Ascending aorta (tissue), 2 donors: Measurements from ENCODE around the gene DCHS1. TPM values are rescaled to one million over a fixed set of nuclear protein-coding genes. Genes with fewer than 3 reads are reported as not detected.

Source experiments
- DNase-seq, 2 donors: peaks; one replicate each; pipeline ENCODE4 v3.0.0-alpha.2; 2019; ENCODE audit warnings: low spot score in 2 of 2
- H3K27ac ChIP-seq, 2 donors: fragments of 200-600 bp; sonication (generic); one replicate each; pipeline ENCODE4 v1.5.1; 2016 to 2017; ENCODE audit warnings: mild to moderate bottlenecking in 1 of 2
- H3K27me3 ChIP-seq: fragments of 200-600 bp; sonication (generic); one replicate; pipeline ENCODE4 v1.5.1; 2017
- H3K36me3 ChIP-seq, 2 donors: fragments of 200-600 bp; sonication (generic); one replicate each; pipeline ENCODE4 v1.5.1; 2016
- H3K4me1 ChIP-seq, 2 donors: fragments of 200-600 bp; sonication (generic); one replicate each; pipeline ENCODE4 v1.5.1; 2016 to 2017; ENCODE audit warnings: mild to moderate bottlenecking in 1 of 2
- H3K4me3 ChIP-seq, 2 donors: fragments of 200-600 bp; sonication (generic); one replicate each; pipeline ENCODE4 v1.5.1; 2016 to 2017; ENCODE audit warnings: mild to moderate bottlenecking in 1 of 2
- H3K9me3 ChIP-seq, 2 donors: fragments of 200-600 bp; sonication (generic); one replicate each; pipeline ENCODE4 v1.5.1; 2016
- intact Hi-C: fragments of 100-400 bp; cut with DNase I; formaldehyde crosslinking; loops from one replicate; pipeline ENCODE4 v1.15.1; 2023
- total RNA-seq: library from RNA; depleted of rRNA; stranded (reverse); fragments of >200 nt; gene quantifications from one replicate; pipeline ENCODE4 v1.1.0, GENCODE V29; 2016
- TF ChIP-seq, protein P1 (sequence below), 3 experiments: fragments of 200-600 bp in 2 of 3; fragments of 450-650 bp in 1 of 3; sonication (generic) in 2 of 3; IDR thresholded peaks; one replicate each; pipeline ENCODE4 v1.5.1; 2016 to 2019; ENCODE audit warnings: antibody characterized with exemption in 3 of 3, mild to moderate bottlenecking in 1 of 3, moderate library complexity in 1 of 3

Gene DCHS1
- total RNA-seq, 1 donor from 2014 or later: 58.0 TPM

DNA sequence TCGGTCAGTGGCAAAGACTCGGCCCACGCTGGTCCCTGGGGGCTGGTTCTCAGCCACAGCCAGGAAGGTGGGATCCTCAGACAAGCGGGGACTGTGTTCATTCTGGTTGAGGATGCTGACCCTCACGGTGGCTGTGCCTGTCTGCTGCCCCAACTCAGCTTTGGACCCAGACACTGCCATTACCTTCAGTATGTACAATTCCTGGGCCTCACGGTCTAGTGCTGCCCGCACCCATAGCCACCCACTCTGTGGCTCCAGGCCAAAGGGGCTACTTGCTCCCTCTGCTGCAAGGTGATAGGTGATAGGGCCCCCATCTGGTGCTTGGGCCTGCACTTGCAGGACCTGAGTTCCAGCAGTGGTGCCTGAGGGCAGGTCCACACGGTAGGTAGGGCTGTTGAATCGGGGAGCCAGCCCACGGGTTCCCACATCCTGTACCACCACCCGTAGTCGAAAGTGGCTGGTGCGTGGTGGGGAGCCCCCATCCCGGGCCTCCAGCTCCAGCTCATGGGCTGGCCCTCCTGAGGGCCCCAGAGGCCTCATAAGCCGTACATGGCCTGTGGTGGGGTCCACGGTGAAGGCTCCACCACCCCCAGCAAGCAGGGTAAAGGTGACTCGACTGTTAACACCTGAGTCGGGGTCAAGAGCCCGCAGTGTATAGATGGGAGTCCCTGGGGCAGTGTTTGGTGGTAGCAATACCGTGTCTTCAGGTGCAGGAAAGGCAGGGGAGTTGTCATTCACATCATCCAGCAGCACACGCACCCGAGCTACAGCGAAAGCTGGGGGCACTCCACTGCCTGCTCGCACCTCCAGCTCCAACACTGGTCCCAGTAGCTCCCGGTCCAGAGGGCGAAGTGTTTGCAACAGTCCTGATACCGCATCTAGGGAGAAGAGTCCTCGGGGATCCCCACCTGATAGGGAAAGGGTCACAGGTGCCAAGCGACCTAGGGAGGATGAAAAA, 23.2 kb downstream of the DCHS1 start:
- DNase-seq: no peak

DNA sequence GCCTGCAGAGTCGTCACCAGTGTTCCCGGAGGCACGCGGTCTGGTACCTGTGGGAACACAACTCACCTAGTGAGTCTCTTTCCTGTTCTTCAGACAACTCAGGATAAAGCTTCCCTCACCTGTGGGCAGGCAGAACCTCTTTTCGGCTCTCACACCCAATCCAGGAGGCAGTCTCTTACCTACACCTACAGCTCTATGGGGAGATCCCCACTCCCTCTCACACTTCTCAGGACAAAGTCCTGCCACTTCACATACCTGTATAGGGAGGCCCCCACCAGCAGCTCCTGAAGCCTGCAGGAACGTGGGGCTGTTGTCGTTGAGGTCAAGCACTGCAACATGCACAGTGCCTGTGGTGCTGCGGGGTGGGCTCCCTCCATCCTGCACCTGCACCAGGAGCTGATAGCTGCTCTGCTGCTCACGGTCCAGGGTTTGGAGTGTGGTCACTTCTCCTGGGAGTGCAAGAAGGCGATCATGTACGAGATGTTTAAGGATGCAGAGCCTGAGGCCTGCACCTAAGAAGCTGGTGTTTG, 24.2 kb downstream of the DCHS1 start:
- TF ChIP-seq, protein P1, sequence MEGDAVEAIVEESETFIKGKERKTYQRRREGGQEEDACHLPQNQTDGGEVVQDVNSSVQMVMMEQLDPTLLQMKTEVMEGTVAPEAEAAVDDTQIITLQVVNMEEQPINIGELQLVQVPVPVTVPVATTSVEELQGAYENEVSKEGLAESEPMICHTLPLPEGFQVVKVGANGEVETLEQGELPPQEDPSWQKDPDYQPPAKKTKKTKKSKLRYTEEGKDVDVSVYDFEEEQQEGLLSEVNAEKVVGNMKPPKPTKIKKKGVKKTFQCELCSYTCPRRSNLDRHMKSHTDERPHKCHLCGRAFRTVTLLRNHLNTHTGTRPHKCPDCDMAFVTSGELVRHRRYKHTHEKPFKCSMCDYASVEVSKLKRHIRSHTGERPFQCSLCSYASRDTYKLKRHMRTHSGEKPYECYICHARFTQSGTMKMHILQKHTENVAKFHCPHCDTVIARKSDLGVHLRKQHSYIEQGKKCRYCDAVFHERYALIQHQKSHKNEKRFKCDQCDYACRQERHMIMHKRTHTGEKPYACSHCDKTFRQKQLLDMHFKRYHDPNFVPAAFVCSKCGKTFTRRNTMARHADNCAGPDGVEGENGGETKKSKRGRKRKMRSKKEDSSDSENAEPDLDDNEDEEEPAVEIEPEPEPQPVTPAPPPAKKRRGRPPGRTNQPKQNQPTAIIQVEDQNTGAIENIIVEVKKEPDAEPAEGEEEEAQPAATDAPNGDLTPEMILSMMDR (IDR thresholded peaks at IDR 0.05): no peak
- peaks cover 64 to 66% of the 10 kb centered on the region in 2 donors for H3K36me3 ChIP-seq
- intact Hi-C loops: no loop called here

More for the DNA sequence above, 23.2 kb downstream of the DCHS1 start:
- intact Hi-C loops: no loop called here
- H3K27ac ChIP-seq: no peak overlapping the region
- peaks cover 54 to 56% of the 10 kb centered on the region in 2 donors for H3K36me3 ChIP-seq
- peaks cover 3 to 18% of the 10 kb centered on the region in 2 donors for H3K4me1 ChIP-seq
- TF ChIP-seq, protein P1 (IDR thresholded peaks at IDR 0.05): no peak
- no peaks in the 10 kb centered on the region for H3K9me3 ChIP-seq
- H3K4me3 ChIP-seq: no peak overlapping the region
- no peaks in the 10 kb centered on the region for H3K27me3 ChIP-seq

DNA sequence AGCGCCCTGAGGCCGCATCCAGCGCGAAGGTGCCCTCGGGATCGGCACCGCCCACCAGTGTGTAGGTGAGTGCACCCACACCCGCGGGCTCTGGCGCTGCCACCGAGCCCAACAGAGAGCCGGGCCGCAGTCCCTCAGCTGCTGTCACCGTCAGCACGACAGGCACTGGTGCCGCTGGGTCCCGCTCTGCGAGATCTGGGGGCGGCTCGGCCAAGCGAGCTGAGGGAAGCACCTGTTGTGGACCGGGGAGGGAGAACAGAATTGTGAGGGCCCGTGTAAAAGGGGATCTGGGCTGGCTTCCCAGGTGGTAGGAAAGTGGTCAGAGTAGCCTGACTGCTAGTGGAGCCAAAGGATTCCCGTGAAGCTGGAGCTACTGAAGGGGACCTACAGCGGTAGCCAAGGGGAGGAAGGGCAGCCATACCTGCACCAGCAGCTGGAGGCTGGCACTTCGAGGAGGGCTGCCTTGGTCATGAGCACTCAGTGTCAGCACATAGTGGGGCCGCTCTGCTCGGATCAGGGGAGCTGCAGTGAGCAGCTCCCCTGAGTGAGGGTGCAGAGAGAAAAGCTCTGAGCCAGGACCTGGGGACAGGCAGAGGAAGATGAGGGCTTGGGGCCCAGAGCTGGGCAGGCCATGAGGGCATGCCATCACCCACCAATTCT, 24.8 kb downstream of the DCHS1 start:
- intact Hi-C loops: no loop called here
- H3K36me3 ChIP-seq: peaks cover 70 to 72% of the 10 kb centered on the region in 2 donors
- H3K9me3 ChIP-seq: no peaks in the 10 kb centered on the region
- peaks cover 3 to 7% of the 10 kb centered on the region in 2 donors for H3K4me1 ChIP-seq
- TF ChIP-seq, protein P1 (IDR thresholded peaks at IDR 0.05): no peak
- H3K4me3 ChIP-seq: no peak overlapping the region
- no peak for DNase-seq
- H3K27me3 ChIP-seq: no peaks in the 10 kb centered on the region
- H3K27ac ChIP-seq: no peak overlapping the region

More for the DNA sequence above, 24.2 kb downstream of the DCHS1 start:
- Histone ChIP-seq H3K4me1 (peaks cover 3 to 10% of the 10 kb centered on the region in 2 donors), H3K9me3 (no peaks in the 10 kb centered on the region), H3K4me3 (no peak overlapping the region), H3K27ac (no peak overlapping the region), H3K27me3 (no peaks in the 10 kb centered on the region)
- DNase-seq: no peak

DNA sequence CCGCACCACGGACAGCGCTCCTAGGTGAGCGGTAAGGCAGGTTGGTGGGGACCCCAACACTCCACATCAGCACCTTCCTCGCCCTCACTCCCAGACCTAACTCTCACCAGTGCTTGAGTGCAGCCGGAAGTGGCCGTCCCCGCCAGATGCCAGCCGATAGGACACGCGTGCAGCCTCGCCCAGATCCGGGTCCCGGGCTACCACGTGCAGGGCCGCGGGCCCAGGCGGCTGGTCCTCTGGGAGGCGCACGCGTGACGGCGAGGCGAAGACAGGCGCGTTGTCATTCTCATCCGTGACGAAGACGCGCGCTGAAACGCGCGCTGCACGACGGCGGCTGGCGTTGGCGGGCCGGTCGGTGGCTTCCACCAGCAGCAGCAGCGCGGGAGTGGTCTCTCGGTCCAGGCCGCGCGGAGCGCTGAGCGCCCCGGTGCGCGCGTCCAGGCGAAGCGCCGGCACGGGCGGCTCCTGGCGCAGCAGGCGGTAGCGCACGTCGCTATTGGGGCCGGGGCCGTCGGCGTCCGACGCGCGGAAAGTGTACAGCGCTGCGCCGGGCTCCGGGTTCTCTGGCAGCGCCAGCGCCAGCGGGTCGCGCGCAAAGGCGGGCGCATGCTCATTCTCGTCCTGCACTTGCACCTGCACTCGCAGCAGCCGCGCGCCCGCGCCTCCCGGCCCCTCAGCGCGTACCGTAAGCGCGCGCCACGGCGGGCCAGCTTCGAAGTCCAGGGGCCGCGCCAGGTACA, 25.5 kb downstream of the DCHS1 start:
- no peaks in the 10 kb centered on the region for H3K27me3 ChIP-seq
- TF ChIP-seq, protein P1 (IDR thresholded peaks at IDR 0.05): no peak
- H3K27ac ChIP-seq: no peak overlapping the region
- intact Hi-C loops: no loop called here
- no peak for DNase-seq
- H3K9me3 ChIP-seq: no peaks in the 10 kb centered on the region
- H3K4me1 ChIP-seq: peaks cover 0 to 2% of the 10 kb centered on the region in 2 donors
- H3K36me3 ChIP-seq: peaks cover 77 to 79% of the 10 kb centered on the region in 2 donors
- no peak overlapping the region for H3K4me3 ChIP-seq

DNA sequence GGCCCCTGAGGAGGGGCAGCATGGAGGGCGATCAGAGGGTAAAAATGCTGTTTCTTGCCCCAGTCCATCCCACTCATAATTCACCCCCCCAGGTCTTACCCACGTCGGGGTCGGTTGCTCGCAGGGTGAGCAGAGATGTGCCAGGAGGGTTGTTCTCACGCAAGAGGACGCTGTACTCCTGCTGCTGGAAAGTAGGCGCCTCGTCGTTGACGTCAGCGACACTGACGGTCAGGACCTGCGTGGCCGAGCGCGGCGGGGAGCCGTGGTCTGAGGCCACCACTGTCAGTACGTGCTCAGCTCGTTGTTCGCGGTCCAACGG, 26.1 kb downstream of the DCHS1 start:
- intact Hi-C loops: no loop called here
- Histone ChIP-seq H3K4me1 (no peaks in the 10 kb centered on the region), H3K27ac (no peak overlapping the region), H3K27me3 (no peaks in the 10 kb centered on the region), H3K36me3 (peaks cover 83 to 85% of the 10 kb centered on the region in 2 donors), H3K9me3 (no peaks in the 10 kb centered on the region), H3K4me3 (no peak overlapping the region)
- TF ChIP-seq, protein P1 (IDR thresholded peaks at IDR 0.05): no peak
- no peak for DNase-seq
